NOMO-1 treated with dmso at 0.1 percent for 144 hours (cell line): Measurements from ENCODE around the gene IRS2.

ENCODE experiments used
- DNase-seq: peaks from one replicate; lab custom pipeline; 2025; ENCODE audit not compliant: unreplicated experiment; lab: John Stamatoyannopoulos, UW

Gene IRS2

DNA sequence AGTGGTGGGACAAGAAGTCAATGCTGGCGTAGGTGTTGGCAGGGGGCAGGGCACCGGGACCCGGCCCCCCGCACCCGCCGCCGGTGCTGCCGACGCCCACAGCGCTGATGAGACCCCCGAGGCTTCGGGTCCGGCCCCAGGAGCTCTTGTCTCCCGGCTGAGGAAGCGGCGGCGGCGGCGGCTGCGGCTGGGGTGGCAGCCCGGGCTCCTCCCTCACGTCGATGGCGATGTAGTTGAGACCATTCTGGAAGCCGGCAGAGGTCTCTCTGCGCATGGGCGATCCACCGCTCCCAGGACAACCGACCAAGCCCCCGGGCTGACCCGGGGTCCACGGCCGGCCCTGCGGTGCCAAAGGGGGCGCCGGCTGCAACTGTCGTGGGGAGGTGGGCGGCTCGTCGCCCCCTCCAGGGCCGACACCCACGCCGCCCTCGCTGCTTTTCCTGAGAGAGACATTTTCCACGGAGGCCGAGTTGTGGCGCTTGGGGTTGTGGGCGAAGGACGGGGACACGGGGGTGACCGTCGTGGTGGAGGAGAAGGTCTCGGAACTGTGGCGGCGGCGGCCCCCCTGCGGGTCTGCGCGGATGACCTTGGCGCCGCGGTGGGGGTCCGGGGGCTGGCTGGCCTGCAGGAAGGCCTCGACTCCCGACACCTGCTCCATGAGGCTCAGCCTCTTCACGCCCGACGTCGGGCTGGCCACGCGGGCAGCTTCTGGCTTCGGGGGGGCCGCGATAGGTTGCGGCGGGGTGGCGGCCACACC, 4.1 kb downstream of the IRS2 start:
- no peak for DNase-seq

DNA sequence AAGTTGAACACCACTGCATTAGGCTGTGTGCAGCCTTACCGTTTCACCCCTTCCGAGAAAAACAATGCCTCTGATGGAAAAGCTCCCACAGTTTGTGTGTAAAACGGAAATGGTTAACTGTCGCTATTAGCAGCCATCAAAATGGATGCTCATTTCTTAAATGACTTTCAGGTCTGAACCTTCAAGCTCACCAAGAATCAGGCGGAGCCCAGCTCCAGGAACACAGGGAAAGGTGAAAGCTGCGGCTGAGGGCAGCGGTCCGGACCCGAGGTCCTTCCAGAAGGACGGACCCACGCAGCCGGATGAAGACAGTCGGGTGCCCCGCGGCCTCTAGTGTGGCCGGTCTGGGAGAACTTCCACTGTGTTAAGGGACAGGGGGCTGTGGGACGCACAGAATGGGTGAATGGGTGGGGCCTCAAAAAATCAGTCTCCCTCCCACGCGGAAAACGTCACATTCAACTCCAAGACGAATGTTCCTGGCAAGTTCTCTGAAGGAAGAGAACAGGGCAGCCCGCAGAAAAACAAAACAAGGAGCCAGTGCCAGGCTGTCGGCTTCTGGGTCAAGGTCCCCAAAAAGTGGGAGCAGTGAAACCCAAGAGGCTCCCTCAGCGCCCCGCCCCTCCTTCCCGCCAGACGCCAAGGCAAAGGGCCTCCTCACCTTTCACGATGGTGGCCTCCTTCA, 4.9 kb downstream of the IRS2 start:
- DNase-seq = no peak

DNA sequence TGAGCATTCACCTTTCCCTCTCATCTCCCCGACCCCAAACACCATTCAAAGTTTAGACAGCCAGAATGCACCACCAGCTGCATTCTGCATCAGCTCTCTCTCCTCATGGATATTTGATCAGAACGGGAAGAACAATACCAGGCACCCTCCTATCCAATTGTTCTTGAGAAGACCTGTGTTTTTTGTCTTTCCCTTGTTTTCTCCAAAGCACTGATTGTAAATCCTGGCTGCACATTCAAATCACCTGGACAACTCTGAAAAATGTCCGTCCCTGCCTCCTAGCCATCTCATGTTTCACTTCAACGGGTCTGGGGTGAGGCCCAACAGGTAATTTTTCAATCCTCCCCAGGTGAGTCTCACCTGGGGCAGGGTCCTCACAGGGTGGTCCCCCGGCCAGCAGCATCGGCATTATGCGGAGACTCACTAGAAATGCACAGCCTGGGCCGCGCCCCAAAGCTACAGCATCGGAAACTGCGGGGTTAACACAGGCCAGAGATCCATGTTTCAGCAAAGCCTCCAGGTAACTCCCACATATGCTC, 5.5 kb downstream of the IRS2 start:
- DNase-seq = no peak

DNA sequence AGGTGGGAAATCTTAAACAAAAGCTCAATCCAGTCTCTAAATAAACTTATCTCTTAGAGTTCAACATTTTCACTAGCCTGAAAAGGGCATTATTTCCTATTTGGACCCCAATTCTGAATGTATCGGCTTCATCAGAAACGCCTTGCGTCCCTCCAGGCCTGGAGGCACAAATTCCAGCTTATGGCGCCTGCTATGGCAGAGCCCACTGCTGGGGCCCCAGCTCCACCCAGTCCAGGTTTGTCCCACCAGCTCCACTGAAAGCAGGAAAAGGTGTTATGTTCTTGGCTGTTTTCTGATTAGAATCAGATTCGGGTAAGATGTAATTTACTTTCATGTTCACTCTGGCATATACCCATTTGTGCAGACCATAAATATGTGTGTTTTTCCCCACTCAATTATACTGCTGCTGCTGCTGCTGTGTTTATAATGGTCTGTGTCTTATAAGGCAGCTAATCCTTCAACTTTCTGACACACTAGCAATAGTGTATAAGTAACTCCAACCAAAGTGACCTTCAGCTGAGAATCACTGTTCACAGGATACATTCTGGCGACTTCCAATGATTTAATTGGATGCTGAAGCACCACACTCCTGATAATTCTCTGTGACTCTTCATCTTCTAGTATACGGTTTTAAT, 6.4 kb downstream of the IRS2 start:
- DNase-seq = no peak

DNA sequence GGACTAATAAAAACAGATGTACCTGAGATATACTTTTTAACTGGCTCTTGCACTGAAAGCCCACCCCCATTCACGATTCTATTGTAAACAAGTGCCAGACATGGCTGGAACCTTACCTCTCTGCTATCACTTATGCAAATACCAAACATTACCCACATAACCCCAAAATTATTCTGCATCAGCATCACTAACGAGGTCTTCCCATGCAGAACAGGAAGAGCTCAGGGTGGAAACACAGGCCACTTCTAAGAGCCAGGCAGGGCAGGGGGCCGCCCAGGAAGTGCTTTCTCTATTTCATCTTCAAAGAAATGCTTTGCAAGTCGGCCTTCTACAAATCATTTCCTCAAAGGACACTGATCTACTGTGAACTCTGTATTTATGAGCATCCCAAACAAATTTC, 7.3 kb downstream of the IRS2 start:
- DNase-seq = no peak

- DNase-seq = no peak
These were observed 8.3 kb downstream of the IRS2 start for GRCh38 chr13:109778102-109778542.

DNA sequence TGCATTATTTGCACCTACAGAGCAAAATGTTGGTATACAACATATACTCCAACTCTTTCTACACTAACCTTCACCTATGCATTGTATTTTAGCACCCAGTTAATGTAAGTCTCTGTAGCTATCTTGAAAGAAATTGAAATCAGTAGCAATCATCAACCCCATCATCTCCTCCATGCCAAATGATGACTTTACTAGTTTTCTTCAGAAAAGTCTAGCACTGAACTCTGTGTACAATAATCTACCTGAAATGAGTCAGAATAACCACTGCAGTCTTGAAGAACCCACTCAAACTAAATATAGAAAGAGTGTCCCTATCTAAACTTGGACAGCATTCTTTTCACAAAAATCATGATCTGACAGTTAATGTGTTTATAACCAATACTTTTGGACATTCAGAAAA, 9.8 kb downstream of the IRS2 start:
- DNase-seq = no peak

- DNase-seq = no peak
These were observed 12.6 kb downstream of the IRS2 start for GRCh38 chr13:109773786-109774185.

GRCh38 chr13:109773276-109773675, 13.1 kb downstream of the IRS2 start:
- DNase-seq = no peak

DNA sequence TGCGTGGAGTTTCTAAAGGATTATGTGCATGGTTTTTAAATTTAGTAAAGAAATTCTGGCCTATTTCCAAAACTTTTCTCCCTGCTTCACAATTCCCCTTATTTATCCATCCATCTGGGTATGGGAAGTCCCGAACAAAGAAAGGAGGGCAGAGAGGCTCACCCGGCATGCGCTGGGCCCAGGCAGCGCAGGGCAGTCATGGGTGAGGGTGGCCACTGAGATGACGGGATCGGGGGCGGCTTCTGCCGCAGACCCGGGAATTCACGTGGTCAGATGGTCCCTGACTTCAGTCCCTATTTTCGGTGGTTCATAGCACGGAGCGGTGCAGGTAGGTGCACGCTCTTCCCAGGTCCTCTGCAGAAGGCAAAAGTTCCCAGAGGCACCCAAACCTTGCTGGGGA, 14.5 kb downstream of the IRS2 start:
- DNase-seq = no peak

GRCh38 chr13:109770436-109770835, 15.9 kb downstream of the IRS2 start:
- no peak for DNase-seq

DNA sequence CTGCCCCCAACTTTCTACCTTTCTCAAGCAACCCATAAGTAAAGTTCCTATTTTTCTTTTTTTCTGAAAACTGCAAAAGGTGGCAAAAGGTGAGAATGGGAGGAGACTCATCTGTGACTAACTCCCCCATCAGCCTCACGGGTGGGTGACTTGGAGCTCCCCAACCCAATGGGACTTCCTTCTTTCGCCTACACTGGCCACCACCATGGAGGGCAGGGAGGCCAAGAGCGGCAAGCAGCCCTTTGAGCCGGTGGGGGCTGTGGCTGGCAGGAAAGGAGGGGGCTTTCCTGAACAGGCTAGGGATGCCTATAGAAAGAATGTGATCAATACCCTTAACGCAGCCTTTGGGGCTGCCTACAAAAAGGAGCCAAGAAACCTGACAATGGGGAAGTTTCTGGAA, 16.5 kb downstream of the IRS2 start:
- DNase-seq = no peak

DNA sequence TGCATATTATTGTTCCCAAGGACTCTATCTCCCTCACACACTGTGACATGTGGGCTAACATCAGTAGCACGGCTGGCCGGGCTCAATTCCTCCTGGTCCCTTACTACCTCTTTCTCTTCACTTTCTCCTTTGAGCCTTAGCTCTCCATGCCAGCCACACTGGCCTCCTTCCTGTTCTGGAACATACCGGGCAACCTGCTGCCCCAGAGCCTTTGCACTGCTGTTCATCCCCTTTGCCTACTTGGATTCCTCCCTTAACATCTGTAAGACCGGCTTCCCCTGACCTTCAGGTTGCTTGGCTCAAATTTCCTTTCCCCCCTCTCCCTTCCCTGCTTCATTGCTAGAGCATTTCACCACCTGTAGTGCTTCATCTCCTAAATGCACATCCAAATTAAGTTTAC, 17.1 kb downstream of the IRS2 start:
- no peak for DNase-seq

- no peak for DNase-seq
These were observed 17.8 kb downstream of the IRS2 start for GRCh38 chr13:109768616-109769015.

- no peak for DNase-seq
These were observed 18.2 kb downstream of the IRS2 start for GRCh38 chr13:109768176-109768575.

GRCh38 chr13:109767023-109767422, 19.4 kb downstream of the IRS2 start:
- DNase-seq = no peak

DNA sequence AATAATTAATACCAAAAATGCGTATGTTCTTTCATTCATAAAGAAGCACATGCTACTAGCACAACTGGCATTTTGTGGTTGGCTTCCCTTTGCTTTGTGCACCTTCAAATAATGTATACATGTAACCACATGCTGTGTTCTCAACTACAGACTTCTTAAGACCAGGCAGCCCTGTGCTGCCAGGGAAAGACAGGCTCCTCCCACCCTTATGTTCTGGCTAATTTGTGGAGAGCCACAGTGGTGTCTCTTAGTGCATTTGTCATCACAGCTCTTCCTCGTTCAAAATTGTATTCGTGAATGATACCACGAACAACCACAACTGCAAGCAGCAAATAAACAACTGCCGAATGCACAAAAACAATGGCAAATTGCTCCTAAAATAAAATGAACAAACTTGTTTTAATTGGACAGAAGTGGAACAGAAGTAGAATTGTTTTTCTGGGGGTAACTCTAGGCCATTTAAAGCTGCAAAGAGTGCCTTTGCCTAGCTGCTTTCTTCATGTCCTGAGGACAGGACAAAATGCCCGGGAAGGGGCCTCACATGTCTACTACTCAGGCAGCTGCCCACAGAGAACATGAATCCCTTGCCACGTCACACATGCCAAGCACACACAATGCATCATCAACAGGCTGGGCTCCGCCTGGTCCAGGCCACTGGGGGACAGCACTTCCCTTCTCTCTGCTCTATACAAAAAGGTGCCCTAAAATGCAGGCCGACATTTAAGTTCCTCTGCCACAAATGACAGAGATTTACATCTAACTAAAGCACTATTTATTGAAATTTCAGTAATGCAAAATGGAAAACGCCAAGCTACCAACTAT, 21.7 kb downstream of the IRS2 start:
- DNase-seq = no peak

- no peak for DNase-seq
These were observed 22.3 kb downstream of the IRS2 start for GRCh38 chr13:109764045-109764444.

GRCh38 chr13:109762791-109763190, 23.6 kb downstream of the IRS2 start:
- DNase-seq = no peak

GRCh38 chr13:109761695-109762094, 24.7 kb downstream of the IRS2 start:
- DNase-seq = no peak

DNA sequence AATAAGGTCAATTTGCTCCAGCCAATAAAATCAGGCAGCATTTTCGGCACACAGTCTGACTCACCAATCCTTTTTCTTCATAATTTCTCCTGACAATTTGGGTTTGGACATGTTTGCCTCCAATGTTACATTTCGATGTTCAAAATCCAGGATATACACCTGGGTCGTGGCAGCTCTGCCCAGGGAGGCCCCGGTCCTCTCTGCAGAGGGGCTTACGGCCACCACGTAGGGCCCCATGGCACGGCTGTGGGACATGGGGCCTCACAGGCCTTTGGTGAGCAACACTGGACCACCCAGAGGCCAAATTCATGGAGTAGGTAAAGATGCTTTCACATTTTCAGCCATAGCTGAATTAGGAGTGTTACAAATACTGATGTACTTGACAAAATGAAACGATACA, 25.4 kb downstream of the IRS2 start:
- no peak for DNase-seq
